HFFc6 (cell line): ENCODE results near the gene DLK1. TPM values are rescaled to one million over a fixed set of nuclear protein-coding genes. Genes with fewer than 3 reads are reported as not detected.

Experiments used
- DNase-seq: peaks from one replicate; pipeline ENCODE4 v3.0.0-alpha.2; 2018
- H3K27ac Mint-ChIP-seq: 2 replicates; pipeline ENCODE4 v1.8.0; 2020; ENCODE audit warnings: mild to moderate bottlenecking, mixed read lengths
- H3K27me3 Mint-ChIP-seq: 2 replicates; pipeline ENCODE4 v1.8.0; 2021; ENCODE audit warnings: mild to moderate bottlenecking, moderate library complexity, mixed read lengths; ENCODE audit not compliant: insufficient read depth
- H3K36me3 Mint-ChIP-seq: 2 replicates; pipeline ENCODE4 v1.8.0; 2021; ENCODE audit warnings: low read depth, mixed read lengths
- H3K4me1 Mint-ChIP-seq: 2 replicates; pipeline ENCODE4 v1.8.0; 2020; ENCODE audit warnings: low read depth, mixed read lengths
- H3K4me3 Mint-ChIP-seq: 2 replicates; pipeline ENCODE4 v1.8.0; 2020; ENCODE audit warnings: mild to moderate bottlenecking, moderate library complexity, mixed read lengths
- H3K9me3 Mint-ChIP-seq: 2 replicates; pipeline ENCODE4 v1.8.0; 2020; ENCODE audit warnings: mild to moderate bottlenecking, mixed read lengths
- total RNA-seq, 6 experiments: library from RNA; stranded (reverse); fragmentation: NEBNext Ultra II Directional; extraction: Animal tissue kit (Norgen Biotek cat#: 25700); gene quantifications; 2 replicates in 1 of 6; 3 replicates in 5 of 6; pipeline ENCODE4 v1.2.3, GENCODE V29; 2021
- TF ChIP-seq, protein P1 (sequence below): fragments of 200-600 bp; sonication (generic); IDR thresholded peaks from 2 replicates; pipeline ENCODE4 v1.5.0; 2021; ENCODE audit warnings: antibody characterized with exemption, mild to moderate bottlenecking

Gene DLK1
- total RNA-seq, 6 experiments from 2014 or later, result not detected

DNA sequence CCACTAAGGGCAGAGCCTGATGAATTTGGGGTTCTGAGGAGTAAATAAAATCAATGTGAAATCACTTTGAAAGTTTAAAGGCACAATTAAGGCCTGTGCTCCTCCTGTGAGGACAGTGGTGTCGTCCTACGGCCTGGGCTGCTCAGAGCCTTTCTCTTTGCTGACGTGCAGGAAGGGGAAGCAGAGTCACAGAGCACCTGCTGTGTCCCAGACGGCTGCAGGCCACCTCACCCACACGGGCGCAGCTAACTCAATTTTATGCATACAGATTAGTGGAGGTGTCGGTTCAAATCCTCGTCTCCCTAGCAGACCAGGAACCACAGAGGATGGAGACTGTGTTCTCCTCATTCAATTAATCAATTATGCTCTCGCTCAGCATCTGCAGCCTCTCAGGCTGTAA is 11.4 kb upstream of the DLK1 start:
- Mint-ChIP-seq H3K27me3 (peaks cover 37% of the 10 kb centered on the region), H3K4me3 (no peak overlapping the region)

DNA sequence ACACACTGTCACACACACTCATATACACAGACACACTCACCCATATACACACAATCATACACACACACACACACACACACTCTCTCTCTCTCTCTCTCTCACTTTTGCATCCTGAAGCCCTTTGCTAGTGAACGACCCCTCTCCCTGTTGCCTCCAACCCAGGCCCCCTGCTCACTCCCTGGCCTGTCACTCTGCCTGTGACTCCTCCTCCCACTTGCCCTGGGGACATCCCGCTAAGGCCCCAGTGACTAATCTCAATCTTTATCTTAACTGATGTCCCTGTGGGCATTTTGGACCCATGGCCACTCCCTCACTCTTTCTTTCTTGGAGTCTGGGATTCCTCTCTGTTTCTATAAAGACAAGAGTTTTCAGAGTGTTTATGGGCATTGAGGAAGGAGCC is 10.9 kb upstream of the DLK1 start:
- no peak overlapping the region for H3K27ac Mint-ChIP-seq
- H3K9me3 Mint-ChIP-seq, result no peaks in the 10 kb centered on the region
- H3K27me3 Mint-ChIP-seq, result peaks cover 36% of the 10 kb centered on the region
- no peak overlapping the region for H3K4me3 Mint-ChIP-seq
- no peaks in the 10 kb centered on the region for H3K36me3 Mint-ChIP-seq
- peaks cover 6% of the 10 kb centered on the region; the same call in 1 of the 2 replicates for H3K4me1 Mint-ChIP-seq
- TF ChIP-seq, protein P1, sequence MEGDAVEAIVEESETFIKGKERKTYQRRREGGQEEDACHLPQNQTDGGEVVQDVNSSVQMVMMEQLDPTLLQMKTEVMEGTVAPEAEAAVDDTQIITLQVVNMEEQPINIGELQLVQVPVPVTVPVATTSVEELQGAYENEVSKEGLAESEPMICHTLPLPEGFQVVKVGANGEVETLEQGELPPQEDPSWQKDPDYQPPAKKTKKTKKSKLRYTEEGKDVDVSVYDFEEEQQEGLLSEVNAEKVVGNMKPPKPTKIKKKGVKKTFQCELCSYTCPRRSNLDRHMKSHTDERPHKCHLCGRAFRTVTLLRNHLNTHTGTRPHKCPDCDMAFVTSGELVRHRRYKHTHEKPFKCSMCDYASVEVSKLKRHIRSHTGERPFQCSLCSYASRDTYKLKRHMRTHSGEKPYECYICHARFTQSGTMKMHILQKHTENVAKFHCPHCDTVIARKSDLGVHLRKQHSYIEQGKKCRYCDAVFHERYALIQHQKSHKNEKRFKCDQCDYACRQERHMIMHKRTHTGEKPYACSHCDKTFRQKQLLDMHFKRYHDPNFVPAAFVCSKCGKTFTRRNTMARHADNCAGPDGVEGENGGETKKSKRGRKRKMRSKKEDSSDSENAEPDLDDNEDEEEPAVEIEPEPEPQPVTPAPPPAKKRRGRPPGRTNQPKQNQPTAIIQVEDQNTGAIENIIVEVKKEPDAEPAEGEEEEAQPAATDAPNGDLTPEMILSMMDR, result no peak
- no peak for DNase-seq

More for the DNA sequence above, 11.4 kb upstream of the DLK1 start:
- no peaks in the 10 kb centered on the region for H3K36me3 Mint-ChIP-seq
- H3K27ac Mint-ChIP-seq, result no peak overlapping the region
- DNase-seq, result no peak
- H3K9me3 Mint-ChIP-seq, result no peaks in the 10 kb centered on the region
- TF ChIP-seq, protein P1, result no peak
- peaks cover 6% of the 10 kb centered on the region; the same call in 1 of the 2 replicates for H3K4me1 Mint-ChIP-seq

DNA sequence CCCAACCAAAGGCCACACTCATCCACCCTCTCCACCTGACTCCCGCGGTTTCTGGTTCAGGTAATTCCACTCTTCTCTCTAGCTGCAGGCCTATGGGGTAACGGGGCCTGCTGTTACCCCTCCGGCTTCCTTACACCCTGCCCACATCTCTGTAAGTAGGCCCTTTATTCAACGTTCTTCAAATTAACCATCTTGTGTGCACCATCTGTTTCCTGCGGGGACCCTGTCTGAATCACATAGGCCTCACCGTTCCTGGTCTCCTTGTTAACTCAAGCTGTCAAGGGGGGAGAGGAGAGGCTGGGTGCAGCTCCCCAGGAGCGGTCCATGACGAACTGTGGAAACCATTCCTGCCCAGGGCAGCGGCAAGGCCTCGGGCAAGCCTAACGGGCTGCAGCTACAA is 9.3 kb upstream of the DLK1 start:
- no peaks in the 10 kb centered on the region for H3K9me3 Mint-ChIP-seq
- no peak overlapping the region for H3K27ac Mint-ChIP-seq
- no peak for DNase-seq
- no peaks in the 10 kb centered on the region for H3K36me3 Mint-ChIP-seq
- TF ChIP-seq, protein P1, result no peak
- peaks cover 47% of the 10 kb centered on the region for H3K27me3 Mint-ChIP-seq
- peaks cover 6% of the 10 kb centered on the region; the same call in 1 of the 2 replicates for H3K4me1 Mint-ChIP-seq
- H3K4me3 Mint-ChIP-seq, result no peak overlapping the region

DNA sequence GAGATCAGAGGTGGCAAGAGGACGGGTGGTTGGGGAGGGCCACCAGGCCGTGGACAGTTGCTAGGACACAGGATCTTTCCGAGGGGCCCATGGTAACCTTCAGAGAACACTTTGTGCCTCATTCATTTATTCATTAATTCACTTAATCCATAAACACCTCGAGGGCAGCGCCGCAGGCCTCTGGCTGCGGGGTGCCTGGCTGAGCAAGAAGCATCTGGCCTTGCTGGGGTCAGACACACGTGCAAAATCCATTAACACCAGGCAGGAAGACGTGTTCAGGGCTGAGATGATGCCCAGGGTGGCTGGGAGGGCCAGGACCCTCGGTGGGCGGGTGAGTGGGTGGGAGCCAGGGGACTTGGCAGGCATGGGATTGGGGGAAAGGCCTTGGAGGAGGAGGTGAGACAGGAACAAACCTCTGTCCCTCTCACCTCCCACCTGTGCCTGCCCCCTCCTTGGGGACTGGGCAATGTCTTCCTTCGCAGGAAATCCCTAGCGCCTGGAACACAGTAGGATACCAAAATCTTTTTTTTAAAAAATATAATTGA is 6.6 kb upstream of the DLK1 start:
- H3K27me3 Mint-ChIP-seq, result peaks cover 54% of the 10 kb centered on the region
- H3K9me3 Mint-ChIP-seq, result no peaks in the 10 kb centered on the region
- H3K4me1 Mint-ChIP-seq, result peaks cover 6% of the 10 kb centered on the region; the same call in 1 of the 2 replicates
- no peak overlapping the region for H3K4me3 Mint-ChIP-seq
- no peak for DNase-seq
- no peak overlapping the region for H3K27ac Mint-ChIP-seq
- TF ChIP-seq, protein P1, result no peak
- no peaks in the 10 kb centered on the region for H3K36me3 Mint-ChIP-seq

DNA sequence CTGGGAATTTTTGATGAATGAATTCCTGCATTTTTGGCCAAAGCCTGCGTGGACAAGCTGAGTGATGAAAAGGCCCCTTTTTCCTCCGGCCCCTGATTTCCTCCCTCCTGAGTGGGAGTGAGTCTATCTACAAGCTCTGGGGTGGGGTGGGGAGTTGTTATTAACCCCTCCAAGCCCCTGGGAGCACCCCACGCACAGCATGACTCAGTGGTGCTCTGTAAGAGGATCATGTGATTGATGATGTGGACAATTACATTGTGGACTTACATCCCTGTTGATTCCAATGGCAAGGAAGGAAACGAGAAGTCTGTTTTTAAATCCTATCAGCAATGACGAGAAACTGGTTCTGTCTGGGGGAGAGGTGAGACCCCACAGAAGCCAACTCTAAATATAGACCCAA is 5.1 kb upstream of the DLK1 start:
- H3K27ac Mint-ChIP-seq, result no peak overlapping the region
- 0 out of 2 replicates have a peak, but pooled peaks cover 4% of the 10 kb centered on the region for H3K36me3 Mint-ChIP-seq
- H3K9me3 Mint-ChIP-seq, result no peaks in the 10 kb centered on the region
- TF ChIP-seq, protein P1, result no peak
- H3K27me3 Mint-ChIP-seq, result peaks cover 59% of the 10 kb centered on the region
- no peaks in the 10 kb centered on the region for H3K4me1 Mint-ChIP-seq
- DNase-seq, result no peak
- no peak overlapping the region for H3K4me3 Mint-ChIP-seq
